ENCODE measurements around the gene LCN15.
"Not testable (repeated sequence)": the region's sequence is repeated elsewhere in the genome, so short reads cannot be mapped to it uniquely, and the experiment has no call there.

Gene LCN15

DNA sequence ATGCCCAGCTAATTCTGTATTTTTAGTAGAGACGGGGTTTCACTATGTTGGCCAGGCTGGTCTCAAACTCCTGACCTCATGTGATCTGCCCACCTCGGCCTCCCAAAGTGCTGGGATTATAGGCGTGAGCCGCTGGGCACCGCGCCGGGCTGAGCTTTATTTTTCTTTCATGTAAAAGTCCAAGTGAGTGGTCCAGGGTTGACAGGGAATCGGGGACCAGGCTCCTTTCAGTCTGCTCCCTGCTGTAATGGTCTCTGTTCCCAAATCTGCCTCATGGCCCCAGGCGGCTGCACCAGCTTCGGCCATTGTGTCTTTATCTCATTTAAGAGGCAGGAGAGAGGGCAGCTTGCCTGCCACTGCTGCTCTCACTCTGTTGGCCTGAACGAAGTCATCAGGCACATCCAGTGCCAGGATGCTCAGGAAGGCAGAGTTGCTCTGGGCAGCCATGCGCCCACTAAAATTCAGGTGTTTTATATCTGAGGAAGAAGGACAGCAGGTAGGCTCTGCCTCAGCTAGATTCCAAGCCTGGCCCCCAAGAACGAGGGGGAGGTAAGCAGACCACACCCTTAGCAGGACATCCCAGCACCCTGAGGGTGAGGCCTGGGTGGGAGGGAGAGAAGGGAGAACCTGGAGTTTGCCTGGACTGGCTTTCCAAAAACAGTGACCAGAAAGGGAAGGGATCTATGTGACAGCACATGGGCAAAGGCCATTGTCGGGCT, 30.1 kb upstream of the LCN15 start:
- DNase-seq (ENCODE audit: low read depth), result no peak

DNA sequence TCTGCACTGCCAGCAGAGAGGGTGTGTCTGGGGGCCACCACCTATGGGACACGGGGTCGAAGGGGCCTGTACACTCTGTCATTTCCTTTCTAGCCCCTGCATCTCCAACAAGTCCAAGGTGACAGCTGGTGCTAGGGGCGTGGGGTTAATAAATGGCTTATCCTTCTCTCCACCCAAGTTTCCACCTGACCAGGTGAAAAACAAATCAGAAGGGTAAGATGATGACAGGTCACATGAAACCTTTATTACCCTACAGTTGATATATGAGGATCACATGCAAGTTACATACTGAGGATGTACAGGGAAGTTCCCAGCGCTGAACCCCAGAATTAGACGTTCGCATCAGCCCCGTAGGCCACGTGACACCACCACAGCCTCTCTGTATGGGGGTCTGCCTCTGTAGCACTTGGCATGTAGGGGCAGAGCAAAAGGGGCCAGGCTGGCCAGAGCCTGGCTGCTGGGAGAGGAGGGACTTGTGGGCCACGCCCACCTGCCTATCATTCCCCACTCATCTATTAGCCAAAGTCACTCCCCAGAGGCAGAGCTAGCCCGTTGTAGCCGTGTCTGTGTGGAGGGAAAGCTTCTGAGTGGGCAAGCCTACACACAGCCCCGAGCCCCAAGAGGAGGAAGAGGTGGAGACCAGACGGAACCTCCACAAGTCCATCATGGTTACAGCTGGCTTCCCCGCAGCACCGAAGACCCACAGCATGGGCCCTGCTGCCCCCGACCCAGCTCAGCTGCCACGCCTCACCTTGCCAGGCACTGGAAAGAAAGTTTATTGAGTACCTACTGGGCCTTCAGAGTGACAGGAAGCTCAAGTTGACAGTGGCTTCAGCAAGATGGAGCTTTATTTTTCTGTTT, 29.0 kb upstream of the LCN15 start:
- no peak for DNase-seq (ENCODE audit: low read depth)

DNA sequence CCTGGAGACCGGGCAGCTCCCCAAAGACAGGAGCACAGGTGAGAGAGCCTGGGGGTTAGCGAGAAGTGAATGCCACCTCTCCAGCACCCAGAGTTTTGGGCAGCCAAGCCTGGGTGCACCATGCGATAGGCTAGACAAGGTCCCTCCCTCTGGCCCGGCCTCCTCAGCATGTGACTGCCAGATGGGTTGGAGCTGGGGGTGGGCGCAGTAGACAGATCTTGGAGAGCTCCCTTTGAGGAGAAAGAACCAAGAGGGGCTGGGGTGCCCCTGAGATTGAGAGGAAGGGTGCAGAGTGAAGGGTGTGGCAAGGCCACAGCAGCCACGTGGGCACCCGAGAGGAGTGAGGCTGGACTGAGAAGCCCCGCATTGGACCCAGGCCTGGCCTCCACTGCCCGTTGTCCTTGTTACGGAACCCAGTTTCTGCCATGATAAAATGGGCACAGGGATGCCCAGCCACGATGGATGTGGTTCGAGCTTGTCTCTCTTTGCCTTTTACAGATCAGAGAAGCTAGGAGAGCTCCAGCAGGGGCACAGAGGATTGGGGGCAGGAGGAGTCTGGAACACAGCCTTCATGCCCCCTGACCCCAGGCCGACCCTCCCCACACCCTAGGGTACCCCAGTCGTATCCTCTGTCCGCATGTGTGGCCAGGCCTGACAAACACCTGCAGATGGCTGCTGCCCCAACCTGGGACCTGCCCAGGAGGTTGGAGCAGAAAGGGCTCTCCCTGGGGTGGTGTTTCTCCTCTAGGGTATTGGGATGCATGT, 28.2 kb upstream of the LCN15 start:
- no peak for DNase-seq (ENCODE audit: low read depth)

DNA sequence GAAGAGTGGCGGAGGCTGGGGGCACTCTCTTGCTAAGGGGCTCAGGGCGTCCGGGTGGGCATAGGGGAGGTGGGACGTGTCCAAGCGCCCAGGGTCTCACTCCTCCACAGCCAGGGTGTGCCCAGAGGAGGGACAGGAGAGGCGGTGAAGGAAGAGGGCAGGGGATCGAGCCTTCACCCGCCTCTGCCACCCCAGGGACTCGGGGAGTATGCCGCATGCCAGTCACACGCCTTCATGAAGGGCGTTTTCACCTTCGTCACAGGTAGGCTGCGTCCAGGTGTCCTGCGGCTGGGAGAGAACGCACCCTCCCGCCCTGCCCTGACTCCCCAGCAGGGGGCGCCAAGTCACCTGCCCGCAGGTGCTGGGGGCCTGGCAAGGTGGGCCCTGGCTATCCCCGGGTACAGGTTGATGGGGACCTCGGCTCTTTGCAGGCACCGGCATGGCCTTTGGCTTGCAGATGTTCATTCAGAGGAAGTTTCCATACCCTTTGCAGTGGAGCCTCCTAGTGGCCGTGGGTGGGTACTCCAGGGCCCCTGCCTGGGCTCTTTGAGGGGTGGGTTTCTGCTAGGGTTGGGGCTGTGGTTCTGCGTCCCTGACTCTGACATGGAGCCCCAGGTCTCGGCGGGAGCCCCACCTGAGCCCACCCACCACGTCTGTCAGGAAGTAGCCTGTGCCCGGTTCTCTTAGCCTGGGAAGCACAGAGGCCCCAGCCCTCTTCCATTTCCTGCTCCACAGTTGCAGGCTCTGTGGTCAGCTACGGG, 27.4 kb upstream of the LCN15 start:
- DNase-seq (ENCODE audit: low read depth), result peak; percentile 52

DNA sequence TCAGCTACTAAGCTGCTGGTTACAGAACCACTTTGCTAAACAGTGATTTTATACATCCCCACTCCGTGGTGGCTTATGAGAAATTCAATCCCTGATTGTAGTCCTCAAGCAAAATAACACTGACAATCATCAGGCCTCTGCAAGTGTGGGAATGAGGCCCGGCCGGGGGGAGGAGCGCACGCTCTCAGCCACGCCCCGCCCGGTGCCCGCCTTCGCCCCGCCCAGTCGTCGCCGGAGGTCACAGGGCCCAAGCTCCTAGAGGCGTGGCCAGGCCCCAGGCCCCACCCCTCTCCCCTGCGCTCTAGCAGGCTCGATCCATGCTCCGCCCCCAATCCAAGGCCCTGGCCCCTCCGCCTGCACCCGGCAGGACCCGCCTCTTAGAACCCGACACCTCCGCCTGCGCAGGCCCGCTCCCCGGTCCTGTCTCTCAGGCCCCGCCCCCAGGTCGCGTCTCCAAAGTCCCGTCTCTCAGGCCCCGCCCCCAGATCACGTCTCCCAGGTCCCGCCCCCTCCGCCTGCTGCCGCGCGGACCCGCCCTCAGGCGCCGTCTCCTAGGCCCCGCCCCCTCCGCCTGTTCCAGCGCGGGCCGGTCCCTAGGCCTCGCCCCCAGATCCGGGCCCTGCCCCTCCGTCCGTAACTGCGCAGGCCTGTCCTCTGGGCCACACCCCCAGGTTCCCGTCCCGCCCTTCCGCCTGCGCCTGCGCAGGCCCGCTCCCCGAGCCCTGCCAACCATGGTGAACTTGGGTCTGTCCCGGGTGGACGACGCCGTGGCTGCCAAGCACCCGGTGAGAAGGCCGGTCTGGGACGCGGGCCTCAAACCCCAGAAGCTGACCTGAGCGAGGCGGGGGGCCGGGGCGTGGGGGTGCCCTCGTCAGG, 26.6 kb upstream of the LCN15 start, which contains the start of gene TMEM141:
TSS of gene TMEM141 (plus strand) at position 705 of the 876 bp plus-strand sequence. CDS start at position 732, 27 bp downstream.
- DNase-seq (ENCODE audit: low read depth), result peak; percentile 100

DNA sequence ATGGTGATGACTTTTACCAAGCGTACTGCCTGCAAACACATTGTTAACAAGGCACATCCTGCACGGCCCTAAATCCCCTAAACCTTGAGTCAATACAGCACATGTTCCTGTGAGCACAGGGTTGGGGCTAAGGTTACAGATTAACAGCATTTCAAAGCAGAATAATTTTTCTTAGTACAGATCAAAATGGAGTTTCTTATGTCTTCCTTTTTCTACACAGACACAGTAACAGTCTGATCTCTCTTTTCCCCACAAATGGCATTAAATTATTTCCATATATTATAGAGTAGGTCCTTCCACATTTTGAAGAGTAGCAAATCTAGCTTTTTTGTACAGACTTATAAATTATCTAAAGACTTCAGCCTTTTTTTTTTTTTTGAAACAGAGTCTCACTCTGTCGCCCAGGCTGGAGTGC, 25.2 kb upstream of the LCN15 start:
- DNase-seq (ENCODE audit: low read depth), result no peak

DNA sequence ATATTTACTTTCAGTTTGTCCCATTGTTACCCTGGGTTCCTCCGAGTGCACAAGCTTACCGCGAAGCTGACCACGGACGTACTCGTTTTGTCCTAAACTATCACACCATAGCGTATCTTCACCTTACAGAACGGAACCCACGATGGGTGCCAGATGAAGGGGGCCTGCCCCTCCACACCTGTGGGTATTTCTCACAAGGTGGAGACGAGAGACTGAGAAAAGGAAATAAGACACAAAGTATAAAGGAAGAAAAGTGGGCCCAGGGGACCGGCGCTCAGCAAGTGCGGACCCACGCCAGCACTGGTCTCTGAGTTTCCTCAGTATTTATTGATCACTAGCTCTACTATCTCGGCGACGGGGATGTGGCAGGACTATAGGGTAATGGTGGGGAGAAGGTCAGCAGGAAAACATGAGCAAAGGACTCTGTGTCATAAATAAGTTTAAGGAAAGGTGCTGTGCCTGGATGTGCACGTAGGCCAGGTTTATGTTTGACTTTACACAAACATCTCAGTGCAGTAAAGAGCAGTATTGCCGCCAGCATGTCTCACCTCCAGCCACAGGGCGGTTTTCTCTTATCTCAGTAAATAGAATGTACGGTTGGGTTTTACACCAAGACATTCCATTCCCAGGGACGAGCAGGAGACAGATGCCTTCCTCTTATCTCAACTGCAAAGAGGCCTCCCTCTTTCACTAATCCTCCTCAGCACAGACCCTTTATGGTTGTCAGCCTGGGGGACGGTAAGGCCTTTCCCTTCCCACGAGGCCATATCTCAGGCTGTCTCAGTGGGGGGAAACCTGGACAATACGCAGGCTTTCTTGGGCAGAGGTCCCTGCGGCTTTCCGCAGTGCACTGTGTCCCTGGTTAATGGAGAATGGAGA, 24.6 kb upstream of the LCN15 start:
- not testable (repeated sequence) for DNase-seq (ENCODE audit: low read depth)

DNA sequence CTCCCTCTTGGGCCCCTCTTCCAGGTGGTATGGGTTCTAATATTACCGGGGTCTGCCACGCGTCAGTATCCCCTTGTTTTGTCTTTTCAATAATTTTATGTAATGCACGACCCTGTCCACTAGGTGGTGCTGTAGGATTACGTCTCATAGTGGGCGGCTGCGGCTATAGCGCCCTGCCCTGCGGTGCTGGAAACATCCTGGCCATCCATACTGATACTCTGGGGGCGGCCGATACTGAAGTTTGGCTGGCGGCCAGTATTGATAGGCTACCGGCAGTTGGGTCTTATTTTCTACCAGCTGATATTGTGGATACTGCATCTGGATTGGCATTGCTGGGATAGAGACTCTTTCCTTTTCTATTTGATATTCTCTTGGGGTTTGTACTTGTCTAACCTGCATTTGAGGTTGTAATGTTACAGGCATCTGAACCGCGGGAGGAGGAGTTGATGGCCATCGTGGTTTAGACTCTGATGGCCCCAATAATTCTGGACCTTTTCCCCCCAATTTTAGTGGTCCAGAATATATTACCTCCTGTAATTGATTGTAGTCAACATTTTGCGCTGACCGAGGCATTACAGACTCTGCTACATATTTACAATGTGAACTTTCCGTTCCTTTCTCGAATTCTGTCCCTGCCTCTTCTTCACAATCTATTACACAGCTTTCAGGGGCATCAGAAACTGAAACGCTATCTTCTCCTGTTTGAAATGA, 23.5 kb upstream of the LCN15 start:
- DNase-seq (ENCODE audit: low read depth), result peak; percentile 55

DNA sequence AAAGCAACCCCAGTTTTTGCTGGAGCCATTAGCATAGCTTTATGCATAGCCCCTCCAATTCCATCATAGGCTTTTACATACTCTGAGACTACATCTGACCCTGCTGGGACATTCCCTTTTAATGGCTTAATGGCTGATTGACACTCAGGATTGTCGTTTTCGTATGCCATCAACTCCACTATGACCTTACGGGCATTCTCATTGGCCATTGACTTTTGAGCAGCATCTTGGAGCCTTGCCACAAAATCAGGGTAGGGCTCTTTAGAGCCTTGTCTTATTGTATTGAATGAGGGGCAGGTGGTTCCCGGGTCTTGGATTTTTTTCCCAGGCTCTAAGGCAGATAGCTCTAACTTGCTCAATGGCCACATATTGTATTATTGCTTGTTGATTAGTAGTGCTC, 22.7 kb upstream of the LCN15 start:
- DNase-seq (ENCODE audit: low read depth), result not testable (repeated sequence)

DNA sequence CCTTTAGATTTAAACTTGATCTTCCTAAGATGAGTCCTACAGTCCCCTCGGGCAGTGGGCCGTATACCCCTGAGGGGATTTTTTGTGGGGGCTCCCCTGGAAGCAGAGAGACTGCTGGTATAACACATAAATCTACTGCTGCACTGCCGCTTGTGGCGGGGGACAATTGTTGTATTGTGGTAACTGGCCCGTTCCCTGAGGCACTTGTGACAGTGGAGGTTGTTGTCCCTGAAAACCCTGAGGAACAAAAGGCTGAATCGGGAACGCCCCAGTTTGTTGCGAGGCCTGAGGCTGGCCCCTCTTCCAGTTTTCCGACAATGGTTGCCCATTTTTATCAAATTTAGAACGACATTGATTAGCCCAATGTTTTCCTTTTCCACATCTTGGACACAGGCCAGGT, 22.1 kb upstream of the LCN15 start:
- no peak for DNase-seq (ENCODE audit: low read depth)

DNA sequence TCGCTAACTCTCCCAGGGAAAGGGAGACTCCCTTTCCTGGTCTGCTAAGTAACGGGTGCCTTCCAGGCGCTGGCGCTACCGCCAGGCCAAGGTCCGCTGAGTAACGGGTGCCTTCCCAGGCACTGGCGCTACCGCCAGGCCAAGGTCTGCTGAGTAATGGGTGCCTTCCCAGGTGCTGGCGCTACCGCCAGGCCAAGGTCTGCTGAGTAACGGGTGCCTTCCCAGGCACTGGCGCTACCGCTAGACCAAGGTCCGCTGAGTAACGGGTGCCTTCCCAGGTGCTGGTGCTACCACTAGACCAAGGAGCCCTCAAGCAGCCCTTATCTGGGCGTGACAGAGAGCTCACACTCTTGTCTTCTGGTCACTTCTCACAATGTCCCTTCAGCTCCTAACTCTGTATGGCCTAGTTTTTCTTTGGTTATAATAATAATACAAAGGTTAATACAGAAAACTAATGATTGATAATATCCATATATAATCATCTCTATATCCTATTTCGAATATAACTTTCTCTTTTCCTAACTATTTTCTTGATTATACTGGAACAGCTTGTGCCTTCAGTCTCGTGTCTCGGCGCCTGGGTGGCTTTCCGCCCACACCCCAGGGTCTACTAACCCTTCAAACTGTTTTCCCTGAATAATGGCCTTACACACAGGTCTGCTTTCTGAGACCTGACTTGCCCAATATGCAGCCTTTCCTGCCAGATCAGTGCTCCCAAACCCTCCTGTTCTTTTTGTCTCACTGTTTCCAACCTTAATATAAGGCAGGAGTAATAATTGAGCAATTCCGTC, 21.4 kb upstream of the LCN15 start:
- not testable (repeated sequence) for DNase-seq (ENCODE audit: low read depth)

DNA sequence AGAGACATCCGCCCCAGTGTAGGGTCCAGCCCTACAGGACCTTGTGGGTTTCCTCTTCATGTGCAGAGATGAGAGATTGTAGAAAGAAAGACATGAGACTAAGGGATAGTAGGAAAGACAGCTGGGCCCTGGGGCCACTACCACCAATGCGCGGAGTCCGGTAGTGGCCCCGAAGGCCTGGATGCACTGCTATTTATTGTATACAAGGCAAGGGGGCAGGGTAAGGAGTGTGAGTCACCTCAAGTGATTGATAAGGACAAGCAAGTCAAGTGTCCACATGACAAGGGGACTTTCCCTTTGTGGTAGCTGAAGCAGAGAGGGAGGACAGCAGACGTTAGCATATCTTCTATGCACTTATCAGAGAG, 20.7 kb upstream of the LCN15 start:
- no peak for DNase-seq (ENCODE audit: low read depth)

DNA sequence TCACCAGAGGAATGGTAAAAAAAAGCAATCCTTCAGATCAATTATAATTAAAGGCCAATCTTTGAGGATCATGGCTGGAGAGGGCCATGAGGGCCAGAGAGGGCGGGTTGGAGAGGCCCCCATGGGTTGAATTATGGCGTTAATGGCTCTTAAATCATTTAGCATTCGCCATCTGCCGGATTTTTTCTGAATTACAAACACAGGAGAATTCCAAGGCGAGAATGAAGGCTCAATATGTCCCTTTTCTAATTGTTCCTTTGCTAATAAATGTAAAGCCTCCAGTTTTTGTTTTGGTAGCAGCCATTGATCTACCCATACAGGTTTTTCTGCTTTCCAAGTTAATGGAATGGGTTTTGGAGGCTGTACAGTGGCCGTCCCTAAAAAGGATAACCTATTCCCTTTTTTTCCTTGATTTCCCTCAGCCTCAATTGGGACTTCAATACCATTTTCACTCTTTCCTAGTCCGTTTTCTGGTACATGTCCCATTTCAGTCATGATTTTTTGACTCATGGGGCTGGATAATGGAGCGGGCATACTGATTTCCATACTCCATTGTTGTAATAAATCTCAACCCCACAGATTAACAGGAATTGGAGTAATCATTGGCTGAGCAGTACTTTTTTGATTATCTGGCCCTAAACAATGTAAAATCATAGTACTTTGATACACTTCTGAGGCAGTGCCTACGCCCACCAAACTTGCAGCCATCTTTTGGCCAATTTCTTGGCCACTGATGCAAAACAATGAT, 20.1 kb upstream of the LCN15 start:
- DNase-seq (ENCODE audit: low read depth), result no peak

DNA sequence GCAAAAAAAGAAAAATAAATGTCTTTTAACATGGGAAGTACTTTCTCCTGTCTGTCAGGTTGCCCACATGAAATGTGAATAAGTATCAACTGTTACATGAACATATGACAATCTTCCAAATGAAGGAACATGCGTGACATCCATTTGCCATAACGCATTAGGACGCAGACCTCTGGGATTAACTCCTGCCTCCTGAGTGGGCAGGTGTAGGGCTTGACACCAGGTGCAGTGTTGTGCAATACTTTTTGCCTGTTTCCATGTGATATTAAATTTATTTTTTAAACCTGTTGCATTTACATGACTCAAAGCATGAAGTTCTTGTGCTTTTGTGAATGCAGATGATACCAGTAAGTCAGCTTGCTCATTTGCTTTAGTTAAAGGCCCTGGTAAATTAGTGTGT, 18.1 kb upstream of the LCN15 start:
- DNase-seq (ENCODE audit: low read depth), result no peak

DNA sequence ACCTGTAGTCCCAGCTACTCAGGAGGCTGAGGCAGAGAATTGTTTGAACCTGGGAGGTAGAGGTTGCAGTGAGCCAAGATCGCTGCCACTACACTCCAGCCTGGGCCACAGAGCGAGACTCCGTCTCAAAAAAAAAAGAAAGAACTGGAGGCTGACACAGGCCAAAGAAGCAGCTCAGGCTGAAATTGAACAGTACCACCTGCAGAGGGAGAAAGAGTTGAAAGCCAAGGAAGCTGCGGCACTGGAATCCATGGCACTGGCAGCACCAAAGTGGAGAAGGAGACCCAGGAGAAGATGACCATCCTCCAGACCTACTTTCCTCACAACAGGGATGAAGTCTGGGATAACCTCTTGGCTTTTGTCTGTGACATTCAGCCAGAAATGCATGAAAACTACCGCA, 15.5 kb upstream of the LCN15 start:
- DNase-seq (ENCODE audit: low read depth), result no peak

DNA sequence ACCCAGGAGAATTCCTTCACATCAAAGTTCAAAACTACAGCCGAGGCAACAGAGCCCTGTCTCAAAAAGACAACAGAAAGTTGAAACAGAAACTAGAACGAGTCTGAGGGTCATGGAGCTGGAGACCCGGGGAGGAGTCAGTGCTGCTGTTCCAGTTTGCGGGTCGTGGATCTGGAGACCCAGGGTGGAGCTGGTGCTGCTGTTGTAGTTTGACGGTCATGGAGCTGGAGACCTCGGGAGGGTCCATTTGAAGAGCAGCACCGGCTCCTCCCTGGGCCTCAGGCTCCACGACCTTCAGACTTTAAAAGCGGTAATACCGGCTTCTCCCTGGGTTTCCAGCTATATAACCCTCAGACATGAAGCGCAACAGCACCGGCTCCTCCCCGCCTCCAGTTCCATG, 13.0 kb upstream of the LCN15 start:
- no peak for DNase-seq (ENCODE audit: low read depth)

DNA sequence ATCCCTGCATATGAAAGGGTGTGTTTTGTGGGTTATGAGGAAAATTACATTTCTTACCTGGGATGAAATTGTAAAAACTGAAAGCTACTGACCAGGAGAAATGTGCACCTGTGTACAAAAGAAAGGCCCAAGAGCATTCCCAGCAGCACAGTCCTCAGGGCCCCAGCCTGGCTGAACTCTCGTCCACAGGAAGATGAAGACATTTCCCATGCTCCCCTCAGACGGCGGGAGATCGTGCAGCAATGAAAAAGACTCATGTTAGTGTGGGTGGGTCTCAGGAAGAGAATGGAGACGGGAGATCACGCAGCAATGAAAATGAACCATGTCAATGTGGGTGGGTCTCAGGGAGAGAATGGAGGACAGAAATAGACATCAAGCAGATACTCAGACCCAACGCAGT, 12.6 kb upstream of the LCN15 start:
- no peak for DNase-seq (ENCODE audit: low read depth)

DNA sequence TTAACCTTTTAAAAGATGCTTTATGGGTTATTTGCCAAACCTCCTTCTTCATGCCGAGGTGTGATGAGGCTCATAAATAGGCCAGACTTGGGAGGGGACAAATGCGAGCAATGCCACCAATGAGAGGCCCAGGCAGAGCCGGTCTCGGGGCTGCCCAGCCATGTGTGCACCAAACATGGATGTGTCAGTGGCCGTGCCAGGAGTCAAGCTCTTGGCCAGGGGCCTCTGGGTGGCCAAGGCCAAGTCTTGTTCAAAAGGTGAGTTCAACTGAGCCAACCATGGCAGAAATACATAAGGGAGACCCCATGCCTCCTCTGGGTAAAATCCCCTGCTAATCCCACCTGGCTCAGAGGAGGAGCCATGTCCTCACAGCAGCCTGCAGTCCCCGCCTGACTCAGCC, 10.9 kb upstream of the LCN15 start:
- DNase-seq (ENCODE audit: low read depth), result no peak

Measured in stimulated activated CD4-positive, alpha-beta T cell treated with anti-CD3 and anti-CD28 coated beads, Interleukin-2, amount 100 ng/mL, for 4 hours (primary cell).